PC-3 (cell line): ENCODE results near the gene PANK1.

Source experiments
- CTCF ChIP-seq: fragments of 300-600 bp; sonication (generic); conservative IDR thresholded peaks from 2 replicates; pipeline ENCODE4 v1.5.1; 2017; ENCODE audit warnings: antibody characterized with exemption, low read depth, mild to moderate bottlenecking, low read length
- EZH2 ChIP-seq: fragments of 300-600 bp; sonication (generic); IDR thresholded peaks from one replicate; pipeline ENCODE4 v1.6.1; 2017; ENCODE audit warnings: antibody characterized with exemption, mild to moderate bottlenecking, low read length; ENCODE audit not compliant: unreplicated experiment

DNA sequence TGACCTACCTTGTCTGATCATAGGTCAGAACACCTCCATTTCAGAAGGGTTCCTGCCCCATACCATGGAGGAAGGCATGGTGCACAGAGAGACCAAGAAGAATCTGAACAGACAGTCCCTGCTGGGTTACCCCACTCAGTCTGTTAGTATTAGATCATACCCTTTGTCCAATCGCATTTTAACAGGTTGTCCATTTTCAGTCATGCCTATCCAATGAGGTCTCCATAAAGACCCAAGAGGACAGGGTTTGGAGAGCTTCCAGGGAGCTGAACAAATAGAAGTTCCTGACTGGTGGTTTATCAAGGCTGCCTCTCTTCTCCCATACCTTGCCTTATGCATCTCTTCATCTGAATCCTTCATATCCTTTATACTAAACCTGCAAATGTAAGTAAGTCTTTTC lies 88.4 kb downstream of the PANK1 start:
- no peak for TF ChIP-seq CTCF
- no peak for TF ChIP-seq EZH2
